ENCODE results near the gene DYNC2LI1. TPM values are rescaled to one million over a fixed set of nuclear protein-coding genes. Genes with fewer than 3 reads are reported as not detected.

Gene DYNC2LI1
- polyA plus RNA-seq, 3 donors from 2014 or later: 5.7 to 11.5 (median 5.9) TPM

- Mint-ChIP-seq H3K4me3 (no peak overlapping the region), H3K27ac (no peak overlapping the region), H3K4me1 (no peaks in the 10 kb centered on the region), H3K27me3 (ENCODE audit: low read depth in 3 of 3) (peaks cover 0 to 6% (median 2%) of the 10 kb centered on the region in 3 donors), H3K36me3 (no peaks in the 10 kb centered on the region), H3K9me3 (no peaks in the 10 kb centered on the region)
- no peak for DNase-seq
Observed at GRCh38 chr2:43748333-43748732, 25.5 kb upstream of the DYNC2LI1 start.

- Mint-ChIP-seq H3K27me3 (ENCODE audit: low read depth in 3 of 3) (peaks cover 0 to 2% (median 0%) of the 10 kb centered on the region in 3 donors), H3K27ac (no peak overlapping the region), H3K9me3 (no peaks in the 10 kb centered on the region), H3K36me3 (no peaks in the 10 kb centered on the region), H3K4me3 (no peak overlapping the region), H3K4me1 (no peaks in the 10 kb centered on the region)
- DNase-seq: no peak
Observed at GRCh38 chr2:43749583-43749982, 24.3 kb upstream of the DYNC2LI1 start.

- DNase-seq: no peak
- H3K4me1 Mint-ChIP-seq: no peaks in the 10 kb centered on the region
- H3K27me3 Mint-ChIP-seq (ENCODE audit: low read depth in 3 of 3): peaks cover 0 to 2% (median 0%) of the 10 kb centered on the region in 3 donors
- H3K4me3 Mint-ChIP-seq: no peak overlapping the region
- H3K36me3 Mint-ChIP-seq: no peaks in the 10 kb centered on the region
- H3K9me3 Mint-ChIP-seq: no peaks in the 10 kb centered on the region
- H3K27ac Mint-ChIP-seq: no peak overlapping the region
Observed at GRCh38 chr2:43751476-43751990, 22.3 kb upstream of the DYNC2LI1 start.

- Mint-ChIP-seq H3K27me3 (ENCODE audit: low read depth in 3 of 3) (peaks cover 0 to 2% (median 0%) of the 10 kb centered on the region in 3 donors), H3K9me3 (no peaks in the 10 kb centered on the region), H3K4me3 (no peak overlapping the region), H3K4me1 (no peaks in the 10 kb centered on the region), H3K27ac (no peak overlapping the region), H3K36me3 (no peaks in the 10 kb centered on the region)
- no peak for DNase-seq
Observed at GRCh38 chr2:43752302-43752701, 21.5 kb upstream of the DYNC2LI1 start.

GRCh38 chr2:43754180-43754579 is 19.7 kb upstream of the DYNC2LI1 start:
- peaks cover 0 to 2% (median 0%) of the 10 kb centered on the region in 3 donors for H3K27me3 Mint-ChIP-seq (ENCODE audit: low read depth in 3 of 3)

GRCh38 chr2:43758739-43759138 is 15.1 kb upstream of the DYNC2LI1 start:
- Mint-ChIP-seq H3K27ac (no peak overlapping the region), H3K9me3 (no peaks in the 10 kb centered on the region), H3K4me3 (no peak overlapping the region), H3K36me3 (no peaks in the 10 kb centered on the region), H3K27me3 (ENCODE audit: low read depth in 3 of 3) (peaks cover 0 to 4% (median 0%) of the 10 kb centered on the region in 3 donors), H3K4me1 (no peaks in the 10 kb centered on the region)
- DNase-seq: no peak

More at GRCh38 chr2:43754180-43754579, 19.7 kb upstream of the DYNC2LI1 start:
- H3K4me1 Mint-ChIP-seq: no peaks in the 10 kb centered on the region
- H3K4me3 Mint-ChIP-seq: no peak overlapping the region
- no peaks in the 10 kb centered on the region for H3K36me3 Mint-ChIP-seq
- no peaks in the 10 kb centered on the region for H3K9me3 Mint-ChIP-seq
- no peak overlapping the region for H3K27ac Mint-ChIP-seq
- DNase-seq: no peak

GRCh38 chr2:43759195-43759594 is 14.6 kb upstream of the DYNC2LI1 start:
- H3K4me1 Mint-ChIP-seq: no peaks in the 10 kb centered on the region
- H3K9me3 Mint-ChIP-seq: no peaks in the 10 kb centered on the region
- no peak overlapping the region for H3K27ac Mint-ChIP-seq
- no peaks in the 10 kb centered on the region for H3K36me3 Mint-ChIP-seq
- no peak overlapping the region for H3K4me3 Mint-ChIP-seq
- H3K27me3 Mint-ChIP-seq (ENCODE audit: low read depth in 3 of 3): peaks cover 0 to 4% (median 0%) of the 10 kb centered on the region in 3 donors
- no peak for DNase-seq

GRCh38 chr2:43762286-43762685 is 11.6 kb upstream of the DYNC2LI1 start:
- Mint-ChIP-seq H3K9me3 (no peaks in the 10 kb centered on the region), H3K27ac (no peak overlapping the region), H3K4me1 (no peaks in the 10 kb centered on the region)

GRCh38 chr2:43763091-43763490 is 10.7 kb upstream of the DYNC2LI1 start:
- no peaks in the 10 kb centered on the region for H3K36me3 Mint-ChIP-seq
- no peak for DNase-seq
- no peaks in the 10 kb centered on the region for H3K4me1 Mint-ChIP-seq
- H3K27me3 Mint-ChIP-seq (ENCODE audit: low read depth in 3 of 3): peaks cover 0 to 4% (median 0%) of the 10 kb centered on the region in 3 donors
- H3K9me3 Mint-ChIP-seq: no peaks in the 10 kb centered on the region
- H3K27ac Mint-ChIP-seq: no peak overlapping the region
- H3K4me3 Mint-ChIP-seq: no peak overlapping the region

More at GRCh38 chr2:43762286-43762685, 11.6 kb upstream of the DYNC2LI1 start:
- Mint-ChIP-seq H3K27me3 (ENCODE audit: low read depth in 3 of 3) (peaks cover 0 to 4% (median 0%) of the 10 kb centered on the region in 3 donors), H3K36me3 (no peaks in the 10 kb centered on the region), H3K4me3 (no peak overlapping the region)
- DNase-seq: no peak

GRCh38 chr2:43764086-43764705 is 9.6 kb upstream of the DYNC2LI1 start:
- Mint-ChIP-seq H3K4me3 (no peak overlapping the region), H3K27ac (no peak overlapping the region), H3K27me3 (ENCODE audit: low read depth in 3 of 3) (peaks cover 0 to 7% (median 6%) of the 10 kb centered on the region in 3 donors), H3K9me3 (no peaks in the 10 kb centered on the region), H3K4me1 (no peaks in the 10 kb centered on the region), H3K36me3 (no peaks in the 10 kb centered on the region)
- no peak for DNase-seq

GRCh38 chr2:43766006-43766405 is 7.8 kb upstream of the DYNC2LI1 start:
- Mint-ChIP-seq H3K27me3 (ENCODE audit: low read depth in 3 of 3) (peaks cover 0 to 8% (median 8%) of the 10 kb centered on the region in 3 donors), H3K4me1 (no peaks in the 10 kb centered on the region), H3K27ac (no peak overlapping the region), H3K36me3 (no peaks in the 10 kb centered on the region), H3K4me3 (no peak overlapping the region), H3K9me3 (no peaks in the 10 kb centered on the region)
- DNase-seq: no peak

GRCh38 chr2:43774617-43775016 is 778 bp downstream of the DYNC2LI1 start:
- peaks cover 0 to under 1% (median 0%) of the 10 kb centered on the region in 3 donors for H3K36me3 Mint-ChIP-seq
- H3K9me3 Mint-ChIP-seq: no peaks in the 10 kb centered on the region
- DNase-seq: no peak
- peaks cover 0 to 8% (median 7%) of the 10 kb centered on the region in 3 donors for H3K27me3 Mint-ChIP-seq (ENCODE audit: low read depth in 3 of 3)
- H3K4me1 Mint-ChIP-seq: peaks cover 15 to 22% of the 10 kb centered on the region in 2 donors
- peak overlapping the region in 5 of 6 donors; percentile 39 to 96 (median 70) for H3K27ac Mint-ChIP-seq
- H3K4me3 Mint-ChIP-seq: peak overlapping the region; percentile 93 to 99 (median 97)

- Mint-ChIP-seq H3K9me3 (no peaks in the 10 kb centered on the region), H3K4me3 (no peak overlapping the region), H3K27me3 (ENCODE audit: low read depth in 3 of 3) (peaks cover 0 to 9% (median 5%) of the 10 kb centered on the region in 3 donors), H3K36me3 (peaks cover 4 to 11% (median 6%) of the 10 kb centered on the region in 3 donors), H3K27ac (no peak overlapping the region), H3K4me1 (peaks cover 15 to 22% of the 10 kb centered on the region in 2 donors)
- DNase-seq: no peak
Observed at GRCh38 chr2:43776324-43776723, 2.5 kb downstream of the DYNC2LI1 start.

GRCh38 chr2:43777306-43777926 is 3.6 kb downstream of the DYNC2LI1 start:
- Mint-ChIP-seq H3K27me3 (ENCODE audit: low read depth in 3 of 3) (peaks cover 0 to 7% (median 2%) of the 10 kb centered on the region in 3 donors), H3K4me3 (no peak overlapping the region), H3K36me3 (peaks cover 6 to 11% (median 8%) of the 10 kb centered on the region in 3 donors), H3K9me3 (no peaks in the 10 kb centered on the region), H3K27ac (no peak overlapping the region), H3K4me1 (peaks cover 15 to 22% of the 10 kb centered on the region in 2 donors)
- DNase-seq: no peak

Data from immature natural killer cell (primary cell).